Trophoblast cell (in vitro differentiated cells and primary cell): ENCODE data around the gene PPP2R3B.

Experiments
- DNase-seq, 2 donors: peaks; one replicate each; pipeline ENCODE4 v3.0.0-alpha.2; 2016
- H2AFZ ChIP-seq: 2 replicates; pipeline ENCODE4 v1.6.1; 2013; ENCODE audit warnings: low read length, moderate library complexity, mild to moderate bottlenecking; ENCODE audit not compliant: insufficient read depth, poor library complexity
- H2AK5ac ChIP-seq: 2 replicates; pipeline ENCODE4 v1.6.1; 2013; ENCODE audit warnings: mild to moderate bottlenecking, low read length
- H2BK120ac ChIP-seq: 2 replicates; pipeline ENCODE4 v1.6.1; 2013; ENCODE audit warnings: low read length, mild to moderate bottlenecking, moderate library complexity; ENCODE audit not compliant: insufficient read depth, poor library complexity
- H2BK12ac ChIP-seq: 2 replicates; pipeline ENCODE4 v1.6.1; 2013; ENCODE audit warnings: mild to moderate bottlenecking, low read length, moderate library complexity
- H2BK5ac ChIP-seq: 2 replicates; pipeline ENCODE4 v1.6.1; 2013; ENCODE audit warnings: low read length, low read depth, moderate library complexity, mild to moderate bottlenecking; ENCODE audit not compliant: poor library complexity
- H3K14ac ChIP-seq: 2 replicates; pipeline ENCODE4 v1.6.1; 2013; ENCODE audit warnings: mild to moderate bottlenecking, low read length
- H3K18ac ChIP-seq: 2 replicates; pipeline ENCODE4 v1.6.1; 2013; ENCODE audit warnings: mild to moderate bottlenecking, low read length
- H3K23ac ChIP-seq: 2 replicates; pipeline ENCODE4 v1.6.1; 2013; ENCODE audit warnings: low read length
- H3K27ac ChIP-seq: 2 replicates; pipeline ENCODE4 v1.5.1; 2013; ENCODE audit warnings: low read depth, mild to moderate bottlenecking, inconsistent platforms, low read length, moderate library complexity
- H3K27me3 ChIP-seq: 2 replicates; pipeline ENCODE4 v1.6.1; 2013; ENCODE audit warnings: inconsistent platforms, mild to moderate bottlenecking, low read length, moderate library complexity; ENCODE audit not compliant: insufficient read depth
- H3K36me3 ChIP-seq, 2 experiments: 1 replicate in 1 of 2; 2 replicates in 1 of 2; pipeline ENCODE4 v1.6.1; 2013; ENCODE audit warnings: low read length in 2 of 2, mild to moderate bottlenecking in 2 of 2, moderate library complexity in 1 of 2; ENCODE audit not compliant: insufficient read depth in 2 of 2, control insufficient read depth in 1 of 2
- H3K4ac ChIP-seq: 2 replicates; pipeline ENCODE4 v1.6.1; 2013; ENCODE audit warnings: low read depth, mild to moderate bottlenecking, low read length, moderate library complexity
- H3K4me1 ChIP-seq, 2 experiments: 1 replicate in 1 of 2; 2 replicates in 1 of 2; pipeline ENCODE4 v1.6.1; 2013; ENCODE audit warnings: low read length in 2 of 2, mild to moderate bottlenecking in 2 of 2, moderate library complexity in 1 of 2; ENCODE audit not compliant: insufficient read depth in 2 of 2, control insufficient read depth in 1 of 2
- H3K4me2 ChIP-seq: 2 replicates; pipeline ENCODE4 v1.6.1; 2013; ENCODE audit warnings: inconsistent platforms, mild to moderate bottlenecking, low read length, moderate library complexity
- H3K4me3 ChIP-seq: 2 replicates; pipeline ENCODE4 v1.5.1; 2013; ENCODE audit warnings: mild to moderate bottlenecking, low read depth, low read length, inconsistent platforms
- H3K79me1 ChIP-seq: one replicate; pipeline ENCODE4 v1.6.1; 2013; ENCODE audit warnings: low read length
- H3K79me2 ChIP-seq: 2 replicates; pipeline ENCODE4 v1.6.1; 2013; ENCODE audit warnings: low read length, mild to moderate bottlenecking; ENCODE audit not compliant: control insufficient read depth, insufficient read depth, poor library complexity
- H3K9ac ChIP-seq: 2 replicates; pipeline ENCODE4 v1.6.1; 2013; ENCODE audit warnings: mild to moderate bottlenecking, low read length
- H3K9me3 ChIP-seq: 2 replicates; pipeline ENCODE4 v1.6.1; 2013; ENCODE audit warnings: low read depth, mild to moderate bottlenecking, control low read depth, inconsistent platforms, low read length; ENCODE audit not compliant: insufficient read depth
- H4K12ac ChIP-seq: 2 replicates; pipeline ENCODE4 v1.6.1; 2013; ENCODE audit warnings: low read depth, mild to moderate bottlenecking, low read length, moderate library complexity
- H4K8ac ChIP-seq: 2 replicates; pipeline ENCODE4 v1.6.1; 2013; ENCODE audit warnings: low read depth, mild to moderate bottlenecking, low read length, moderate library complexity
- H4K91ac ChIP-seq: one replicate; pipeline ENCODE4 v1.6.1; 2013; ENCODE audit warnings: low read depth, mild to moderate bottlenecking, low read length, moderate library complexity
- WGBS: extraction: QIAGEN DNeasy Blood & Tissue Kit; methylation state at CpG from one replicate; pipeline ENCODE4 v1.1.7; 2013; ENCODE audit warnings: missing lambda C conversion rate; ENCODE audit not compliant: insufficient read length, insufficient coverage; ENCODE audit errors: extremely low coverage; 5-methylcytosine and 5-hydroxymethylcytosine counted together

The PPP2R3B gene

GRCh38 chrX:334971-335757 lies 51.5 kb downstream of the PPP2R3B start:
- peaks cover 15% of the 10 kb centered on the region for H3K9me3 ChIP-seq
- no peak overlapping the region for H3K23ac ChIP-seq
- no peak overlapping the region for H4K12ac ChIP-seq
- H3K18ac ChIP-seq: no peak overlapping the region
- peaks cover 2% of the 10 kb centered on the region for H3K79me1 ChIP-seq
- H2BK5ac ChIP-seq: no peak overlapping the region
- no peak overlapping the region for H3K4me2 ChIP-seq
- H2AFZ ChIP-seq: no peak overlapping the region
- H4K91ac ChIP-seq: no peak overlapping the region
- H3K4me3 ChIP-seq: no peak overlapping the region
- H4K8ac ChIP-seq: no peak overlapping the region
- H3K14ac ChIP-seq: no peak overlapping the region
- H2BK12ac ChIP-seq: no peak overlapping the region
- DNase-seq: no peak
- H3K9ac ChIP-seq: no peak overlapping the region
- no CpG with 5 or more reads among the region's 47 CpGs for WGBS
- no peak overlapping the region for H3K4ac ChIP-seq
- peaks cover 8 to 9% of the 10 kb centered on the region in 2 experiments for H3K4me1 ChIP-seq
- H2AK5ac ChIP-seq: no peak overlapping the region
- no peaks in the 10 kb centered on the region for H3K27me3 ChIP-seq
- no peak overlapping the region for H2BK120ac ChIP-seq
- H3K36me3 ChIP-seq: peaks cover 46 to 50% of the 10 kb centered on the region in 2 experiments
- no peak overlapping the region for H3K27ac ChIP-seq
- H3K79me2 ChIP-seq: no peaks in the 10 kb centered on the region

GRCh38 chrX:334331-334891 lies 52.3 kb downstream of the PPP2R3B start:
- Histone ChIP-seq H4K12ac (no peak overlapping the region), H3K27ac (no peak overlapping the region), H3K9ac (no peak overlapping the region), H2AFZ (no peak overlapping the region), H2AK5ac (no peak overlapping the region), H3K4ac (no peak overlapping the region), H3K14ac (no peak overlapping the region), H3K36me3 (peaks cover 46 to 50% of the 10 kb centered on the region in 2 experiments), H2BK5ac (no peak overlapping the region), H3K4me1 (peaks cover 8 to 9% of the 10 kb centered on the region in 2 experiments), H2BK120ac (no peak overlapping the region), H3K23ac (no peak overlapping the region), H3K27me3 (no peaks in the 10 kb centered on the region), H3K9me3 (peaks cover 15% of the 10 kb centered on the region), H3K4me2 (no peak overlapping the region), H4K91ac (no peak overlapping the region), H3K4me3 (no peak overlapping the region), H2BK12ac (no peak overlapping the region), H3K79me1 (peaks cover 2% of the 10 kb centered on the region), H4K8ac (no peak overlapping the region), H3K18ac (no peak overlapping the region), H3K79me2 (no peaks in the 10 kb centered on the region)
- no CpG with 5 or more reads among the region's 53 CpGs for WGBS
- no peak for DNase-seq

GRCh38 chrX:333611-334311 lies 52.9 kb downstream of the PPP2R3B start:
- no peak for DNase-seq
- Histone ChIP-seq H2BK5ac (no peak overlapping the region), H3K9me3 (peaks cover 13% of the 10 kb centered on the region), H3K18ac (no peak overlapping the region), H2AFZ (no peak overlapping the region), H3K27me3 (no peaks in the 10 kb centered on the region), H4K91ac (no peak overlapping the region), H3K27ac (no peak overlapping the region), H3K79me2 (no peaks in the 10 kb centered on the region), H3K79me1 (peaks cover 2% of the 10 kb centered on the region), H2BK12ac (no peak overlapping the region), H3K23ac (no peak overlapping the region), H3K4me3 (no peak overlapping the region), H3K4me2 (no peak overlapping the region), H4K8ac (no peak overlapping the region), H3K4ac (no peak overlapping the region), H3K4me1 (peaks cover 8 to 9% of the 10 kb centered on the region in 2 experiments), H3K9ac (no peak overlapping the region), H2AK5ac (no peak overlapping the region), H4K12ac (no peak overlapping the region), H3K36me3 (peaks cover 42 to 46% of the 10 kb centered on the region in 2 experiments), H2BK120ac (no peak overlapping the region), H3K14ac (no peak overlapping the region)
- WGBS: no CpG with 5 or more reads among the region's 51 CpGs

DNA sequence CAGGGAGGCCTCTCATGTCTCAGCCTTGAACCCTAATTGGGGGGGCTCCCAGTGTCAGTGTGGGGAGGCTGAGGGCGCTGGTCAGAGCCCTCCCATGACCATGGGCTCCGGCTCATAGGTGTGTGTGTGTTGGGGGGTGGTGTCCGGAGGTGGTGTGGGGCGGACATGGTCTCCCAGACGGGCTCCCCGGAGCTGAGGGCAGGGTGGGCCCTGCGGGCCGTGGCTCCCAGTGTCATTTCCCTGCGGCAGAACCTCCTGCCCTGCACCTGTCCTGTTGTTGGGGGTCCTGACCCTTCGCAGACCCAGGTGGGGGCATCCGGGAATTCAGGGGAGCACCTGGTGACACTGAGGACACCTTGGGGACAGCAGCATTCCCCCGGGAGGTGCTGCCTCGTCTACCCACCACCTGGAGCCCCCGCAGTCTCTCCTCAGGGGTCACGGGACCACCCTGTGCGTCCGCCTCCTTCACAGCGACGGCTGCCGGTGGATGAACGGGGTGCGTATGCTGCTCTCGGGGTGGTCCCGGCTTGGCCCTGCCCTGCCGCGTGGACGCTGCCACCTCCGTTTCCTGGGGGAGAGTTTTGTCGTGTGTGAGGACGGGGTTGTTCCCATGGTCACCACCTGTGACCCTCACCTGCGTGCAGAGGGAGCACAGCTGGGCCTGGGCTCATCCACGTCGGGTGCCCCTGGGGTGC lies 53.6 kb downstream of the PPP2R3B start:
- H2BK5ac ChIP-seq: no peak overlapping the region
- no peak overlapping the region for H4K91ac ChIP-seq
- H3K79me2 ChIP-seq: no peaks in the 10 kb centered on the region
- H3K4ac ChIP-seq: no peak overlapping the region
- peaks cover 2% of the 10 kb centered on the region for H3K79me1 ChIP-seq
- peak overlapping the region; percentile 36 for H4K12ac ChIP-seq
- H3K4me2 ChIP-seq: no peak overlapping the region
- H3K9me3 ChIP-seq: peaks cover 9% of the 10 kb centered on the region
- no peak overlapping the region for H3K9ac ChIP-seq
- no peak overlapping the region for H2AK5ac ChIP-seq
- no peak overlapping the region for H2BK120ac ChIP-seq
- no peak overlapping the region for H3K18ac ChIP-seq
- H3K14ac ChIP-seq: no peak overlapping the region
- no peak overlapping the region for H3K27ac ChIP-seq
- peaks cover 35 to 40% of the 10 kb centered on the region in 2 experiments for H3K36me3 ChIP-seq
- no peak overlapping the region for H4K8ac ChIP-seq
- H2AFZ ChIP-seq: no peak overlapping the region
- no peaks in the 10 kb centered on the region for H3K27me3 ChIP-seq
- H2BK12ac ChIP-seq: no peak overlapping the region
- no peak for DNase-seq
- peaks cover 8 to 9% of the 10 kb centered on the region in 2 experiments for H3K4me1 ChIP-seq
- WGBS: no CpG with 5 or more reads among the region's 33 CpGs
- H3K4me3 ChIP-seq: no peak overlapping the region
- H3K23ac ChIP-seq: no peak overlapping the region
